ENCODE data around the gene SYTL1.

SYTL1 gene

DNA sequence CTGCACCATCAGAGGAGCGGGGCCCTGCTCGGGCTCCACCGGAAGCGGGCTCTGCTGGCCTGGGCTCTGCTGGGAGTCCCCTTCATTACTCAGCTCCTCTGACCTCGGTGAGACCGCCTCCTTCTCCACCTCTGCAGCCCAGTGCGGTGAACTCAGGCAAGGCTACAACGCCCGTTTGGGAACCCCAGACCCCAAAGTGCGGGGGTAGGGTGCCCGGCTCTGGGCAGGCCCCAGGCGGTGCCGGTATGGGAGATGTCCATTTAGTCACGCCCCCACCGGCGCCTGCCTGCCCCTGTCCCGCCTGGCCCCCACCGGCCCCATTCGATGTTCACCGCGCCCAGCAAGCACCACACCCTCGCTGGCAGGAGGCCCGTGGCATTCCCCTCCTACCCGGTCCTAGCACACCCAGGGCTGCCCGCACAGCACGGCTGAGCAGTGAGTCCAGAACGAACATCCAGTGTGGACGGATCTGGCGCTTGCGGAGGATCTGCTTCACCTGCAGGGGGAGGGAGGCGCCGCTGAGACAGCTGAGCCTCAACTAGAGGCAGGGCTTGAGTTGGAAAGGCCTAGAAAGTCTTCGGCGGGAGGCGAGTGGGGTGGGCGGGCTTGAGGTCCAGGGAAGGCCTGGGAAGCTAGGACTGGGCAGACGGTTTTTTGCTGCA lies 14.9 kb downstream of the SYTL1 start:
- no peak for DNase-seq (ENCODE audit: low read depth in 1 of 2, low spot score in 1 of 2)
- Histone ChIP-seq H3K4me3 (replicated peaks; ENCODE audit: insufficient read depth, low read length) (no peak overlapping the region), H3K27ac (replicated peaks) (peak overlapping the region; percentile 40), H3K27me3 (ENCODE audit: insufficient read depth, poor library complexity, severe bottlenecking) (peaks cover 6% of the 10 kb centered on the region)
- no peak for TF ChIP-seq GABPA (IDR thresholded peaks at IDR 0.05; ENCODE audit: low read depth)

DNA sequence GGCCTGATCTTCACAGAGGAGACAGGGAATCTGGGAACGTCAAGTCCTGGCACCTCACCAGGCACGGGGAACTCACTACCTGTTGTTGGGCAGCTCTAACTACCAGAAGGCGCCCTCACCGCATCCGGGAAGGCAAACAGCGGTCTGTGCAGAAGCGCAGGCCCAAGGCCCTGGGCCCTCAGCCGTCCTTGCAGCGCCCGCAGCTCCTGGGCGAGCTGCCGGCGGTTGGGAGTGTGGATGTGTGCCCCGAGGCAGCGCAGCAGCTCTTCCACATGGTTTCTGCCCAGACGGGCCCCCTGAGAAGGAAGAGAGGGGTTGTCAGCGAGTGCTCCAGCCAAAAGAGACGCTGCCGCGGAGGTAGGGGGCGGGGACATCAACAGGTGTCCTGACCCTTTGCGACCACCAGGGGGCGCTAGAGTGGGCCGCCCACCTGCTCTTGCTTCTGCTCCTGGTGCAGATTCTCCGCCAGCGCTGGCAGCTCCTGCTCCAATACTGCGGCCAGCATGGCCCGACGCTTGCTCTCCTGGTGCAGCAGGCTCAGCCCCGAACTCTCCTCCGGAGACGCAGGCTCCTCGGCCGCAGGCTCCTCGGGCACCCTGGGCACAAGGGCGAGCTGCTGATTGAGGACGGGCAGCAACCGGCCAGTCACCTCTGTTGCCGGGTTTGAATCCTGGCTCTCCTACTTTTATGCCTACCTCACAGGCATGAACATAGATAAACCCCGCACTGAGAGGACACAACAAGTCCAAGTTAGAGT lies 15.6 kb downstream of the SYTL1 start:
- DNase-seq (ENCODE audit: low read depth in 1 of 2, low spot score in 1 of 2), result peak; percentile 65 to 84
- no peak for TF ChIP-seq GABPA (IDR thresholded peaks at IDR 0.05; ENCODE audit: low read depth)
- TF ChIP-seq POLR2AphosphoS5 (IDR thresholded peaks at IDR 0.05; ENCODE audit: low read depth), result no peak
- TF ChIP-seq SPI1 (IDR thresholded peaks at IDR 0.05; ENCODE audit: borderline replicate concordance, low read depth), result no peak
- TF ChIP-seq REST (IDR thresholded peaks at IDR 0.05; ENCODE audit: insufficient replicate concordance, low read depth), result no peak
- peak; percentile 91 for TF ChIP-seq CTCF (IDR thresholded peaks at IDR 0.05; ENCODE audit: insufficient read depth, low read length)
- H3K27me3 ChIP-seq (ENCODE audit: insufficient read depth, poor library complexity, severe bottlenecking), result peaks cover 6% of the 10 kb centered on the region
- H3K4me3 ChIP-seq (replicated peaks; ENCODE audit: insufficient read depth, low read length), result peak overlapping the region; percentile 28; the same call in 1 of the 2 replicates
- peak overlapping the region; percentile 40 for H3K27ac ChIP-seq (replicated peaks)

DNA sequence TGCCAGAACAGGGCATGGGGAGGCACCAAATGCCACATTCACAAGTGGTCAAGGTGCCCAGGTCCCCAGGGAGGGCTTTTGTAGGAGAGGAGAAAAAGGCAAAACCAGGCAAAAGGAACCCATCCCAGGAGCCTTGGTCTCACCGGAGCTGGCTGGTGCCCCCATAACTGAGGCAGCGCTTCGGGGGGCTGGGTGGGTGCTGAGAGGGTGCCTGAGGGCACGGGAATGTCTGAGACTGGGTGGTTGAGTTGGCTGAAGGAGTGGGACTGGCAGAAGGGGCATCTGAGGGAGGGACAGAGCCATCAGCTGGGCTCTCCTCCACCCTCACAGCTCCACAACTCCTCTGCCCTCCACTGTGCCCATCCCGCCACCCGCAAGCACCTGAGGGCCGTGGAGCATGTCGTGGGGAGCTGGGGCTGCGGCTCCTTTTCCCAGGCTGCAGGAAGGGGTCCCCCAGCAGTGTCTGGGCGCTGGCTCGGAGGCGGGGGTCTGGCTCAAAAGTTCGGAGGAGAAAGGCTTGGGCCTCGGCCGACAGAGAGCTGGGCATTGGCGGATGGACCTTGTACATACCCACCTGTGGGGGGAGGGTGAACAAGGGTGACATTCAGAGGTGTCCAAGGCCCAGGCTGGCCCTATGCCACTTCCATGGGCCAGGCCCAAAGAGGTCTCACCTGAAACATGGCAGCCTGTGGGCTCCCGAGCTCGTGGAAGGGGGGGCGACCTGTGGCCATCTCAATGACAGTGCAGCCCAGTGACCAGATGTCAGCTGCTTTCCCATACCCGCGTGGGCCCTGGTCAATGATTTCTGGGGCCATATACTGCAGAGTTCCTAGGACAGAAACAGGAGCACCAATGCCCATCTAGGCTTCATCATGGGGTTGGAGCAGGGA lies 16.5 kb downstream of the SYTL1 start:
- TF ChIP-seq POLR2AphosphoS5 (IDR thresholded peaks at IDR 0.05; ENCODE audit: low read depth) (no peak), SPI1 (IDR thresholded peaks at IDR 0.05; ENCODE audit: borderline replicate concordance, low read depth) (no peak), CTCF (IDR thresholded peaks at IDR 0.05; ENCODE audit: insufficient read depth, low read length) (no peak), REST (IDR thresholded peaks at IDR 0.05; ENCODE audit: insufficient replicate concordance, low read depth) (no peak), GABPA (IDR thresholded peaks at IDR 0.05; ENCODE audit: low read depth) (no peak)
- H3K4me3 ChIP-seq (replicated peaks; ENCODE audit: insufficient read depth, low read length), result no peak overlapping the region
- H3K27ac ChIP-seq (replicated peaks), result no peak overlapping the region
- DNase-seq (ENCODE audit: low read depth in 1 of 2, low spot score in 1 of 2), result no peak
- H3K27me3 ChIP-seq (ENCODE audit: insufficient read depth, poor library complexity, severe bottlenecking), result peaks cover 6% of the 10 kb centered on the region

DNA sequence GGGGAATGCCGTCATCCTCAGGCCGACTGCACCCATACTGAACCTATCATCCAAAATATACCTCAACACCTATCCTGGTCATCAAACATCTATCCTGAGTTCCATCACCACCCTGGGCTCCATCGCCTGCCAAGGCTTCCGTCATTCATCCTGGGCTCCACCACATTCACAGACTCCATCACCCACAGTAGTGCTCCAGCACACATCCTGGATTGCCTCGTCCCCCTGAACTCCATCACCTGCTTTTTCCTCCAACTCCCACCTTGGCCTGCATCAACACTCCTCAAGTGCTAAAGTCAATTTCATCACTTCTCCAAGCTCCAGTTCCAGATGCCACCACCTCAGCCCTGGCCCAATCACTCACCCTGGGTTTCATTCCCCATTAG lies 17.1 kb downstream of the SYTL1 start:
- no peak overlapping the region for H3K27ac ChIP-seq (replicated peaks)
- DNase-seq (ENCODE audit: low read depth in 1 of 2, low spot score in 1 of 2), result no peak
- TF ChIP-seq REST (IDR thresholded peaks at IDR 0.05; ENCODE audit: insufficient replicate concordance, low read depth) (no peak), POLR2AphosphoS5 (IDR thresholded peaks at IDR 0.05; ENCODE audit: low read depth) (no peak), GABPA (IDR thresholded peaks at IDR 0.05; ENCODE audit: low read depth) (no peak), SPI1 (IDR thresholded peaks at IDR 0.05; ENCODE audit: borderline replicate concordance, low read depth) (no peak), CTCF (IDR thresholded peaks at IDR 0.05; ENCODE audit: insufficient read depth, low read length) (no peak)
- H3K4me3 ChIP-seq (replicated peaks; ENCODE audit: insufficient read depth, low read length), result no peak overlapping the region
- H3K27me3 ChIP-seq (ENCODE audit: insufficient read depth, poor library complexity, severe bottlenecking), result peaks cover 6% of the 10 kb centered on the region

Measured in HL-60 (cell line).